Measurements from ENCODE around the gene HEYL.

The HEYL gene

GRCh38 chr1:39639305-39640130 lies at the start of gene HEYL:
HEYL (minus strand) TSS chr1:39639643; CDS start chr1:39639625, 18 bp downstream.
- DNase-seq (ENCODE audit: low read depth, low spot score), result no peak

GRCh38 chr1:39689214-39689613 lies 49.8 kb upstream of the HEYL start:
- no peak for DNase-seq (ENCODE audit: low read depth, low spot score)

DNA sequence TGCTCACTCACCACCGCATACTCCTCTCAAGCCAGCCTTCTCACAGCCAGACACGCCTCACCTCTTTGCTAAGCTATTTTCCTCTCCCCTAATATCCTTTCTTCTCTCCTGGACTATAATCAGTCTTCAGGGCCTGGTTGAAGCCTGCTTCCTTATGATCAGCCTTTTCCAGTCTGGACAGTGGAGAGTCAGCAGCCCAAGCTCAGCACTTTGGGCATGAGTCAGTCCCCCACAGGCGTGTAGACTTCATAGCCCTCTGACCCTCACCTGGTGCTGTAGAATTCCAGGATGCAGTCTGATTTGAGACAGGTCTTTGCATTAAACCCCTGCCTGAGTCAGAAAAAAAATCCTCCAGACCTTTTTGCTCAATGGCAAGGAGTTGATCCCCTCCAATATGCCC lies 49.3 kb upstream of the HEYL start:
- DNase-seq (ENCODE audit: low read depth, low spot score), result no peak

DNA sequence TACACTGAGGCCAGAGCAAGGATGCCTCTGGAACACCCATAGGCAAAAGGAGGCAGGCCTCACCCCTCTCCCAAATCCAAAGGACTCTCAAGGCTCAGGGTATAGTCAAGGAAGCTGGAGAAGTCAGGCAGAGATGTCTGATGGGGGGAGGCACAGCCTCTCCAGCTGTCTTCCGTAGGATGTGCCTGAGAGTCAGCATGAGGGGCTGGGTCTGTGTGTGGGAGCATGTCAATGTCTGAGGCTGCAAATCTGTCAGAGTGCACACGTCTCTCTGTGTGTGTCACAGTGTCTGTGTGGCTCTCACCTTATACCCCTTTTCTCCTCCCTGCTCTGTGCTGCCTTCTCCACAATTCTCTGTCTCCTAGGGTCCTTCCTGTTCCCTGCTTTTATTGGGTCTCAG lies 47.8 kb upstream of the HEYL start:
- DNase-seq (ENCODE audit: low read depth, low spot score), result no peak

DNA sequence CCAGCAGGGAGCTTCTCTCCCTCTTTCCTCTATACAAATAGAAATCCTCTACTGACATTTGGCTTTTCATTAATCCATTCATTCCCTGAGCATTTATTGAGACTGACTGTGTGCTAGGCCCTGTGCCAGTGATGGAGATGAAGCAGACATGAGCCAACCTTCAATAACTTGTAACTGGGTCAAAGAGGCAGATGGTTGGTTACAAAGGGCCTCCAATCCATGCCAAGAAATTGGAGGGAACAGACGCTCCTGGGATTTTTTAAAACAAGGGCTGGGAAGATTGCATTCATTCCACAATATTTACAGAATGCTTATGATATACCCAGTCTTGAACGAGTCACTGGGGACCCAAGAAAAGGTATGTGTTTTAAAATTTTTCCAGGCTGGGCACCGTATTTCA lies 45.6 kb upstream of the HEYL start:
- DNase-seq (ENCODE audit: low read depth, low spot score), result no peak

- DNase-seq (ENCODE audit: low read depth, low spot score), result no peak
Observed at GRCh38 chr1:39684313-39684664, 44.8 kb upstream of the HEYL start.

DNA sequence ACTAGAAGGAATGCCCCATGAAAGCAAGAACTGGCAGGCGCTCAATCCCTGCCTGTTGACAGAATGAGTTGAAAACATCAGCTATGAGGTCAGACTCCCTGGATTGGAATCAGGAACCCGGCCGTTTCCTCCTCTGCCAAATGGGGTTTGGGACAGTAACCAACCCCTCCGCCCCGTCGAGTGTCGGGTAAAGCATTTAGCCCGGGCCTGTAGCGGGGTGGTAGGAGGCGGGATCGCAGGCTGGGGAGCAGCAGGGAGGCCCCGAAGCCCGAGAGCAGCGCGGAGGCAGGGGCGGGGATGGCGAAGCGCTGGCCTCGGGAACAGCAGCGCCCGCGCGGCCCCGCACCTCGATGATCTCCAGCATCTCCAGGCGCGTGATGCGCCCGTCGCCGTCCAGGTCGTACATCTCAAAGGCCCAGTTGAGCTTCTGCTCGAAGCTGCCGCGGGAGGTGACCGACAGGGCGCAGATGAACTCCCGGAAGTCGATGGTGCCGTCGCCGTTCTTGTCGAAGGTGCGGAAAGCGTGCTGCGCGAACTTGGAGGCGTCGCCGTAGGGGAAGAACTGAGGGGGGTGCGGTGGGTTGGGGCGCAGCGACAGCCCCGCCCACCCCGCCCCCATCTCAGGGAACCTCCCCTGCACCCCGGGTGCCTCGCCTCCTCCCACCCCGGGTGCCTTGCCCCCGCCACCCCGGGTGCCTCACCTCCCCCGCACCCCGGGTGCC lies 44.3 kb upstream of the HEYL start:
- no peak for DNase-seq (ENCODE audit: low read depth, low spot score)

DNA sequence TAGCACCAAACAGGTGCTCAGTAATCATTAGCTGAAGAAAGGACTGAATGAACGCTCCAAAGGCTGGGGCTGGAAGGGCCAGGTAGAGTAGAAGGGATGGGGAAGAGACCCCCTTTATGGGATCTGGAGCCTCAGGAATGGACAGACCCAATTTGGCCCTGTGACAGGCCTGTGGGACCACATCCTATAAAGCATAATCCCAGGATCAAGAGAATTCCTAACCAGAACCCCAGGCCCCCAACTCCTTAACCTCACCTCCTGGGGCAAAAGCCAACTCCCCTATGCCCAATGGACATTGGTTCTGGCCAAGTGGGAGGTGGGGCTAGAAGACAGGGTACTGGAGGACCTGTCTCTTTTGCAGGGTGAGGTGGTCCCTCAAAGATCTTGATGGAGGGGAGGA lies 42.6 kb upstream of the HEYL start:
- DNase-seq (ENCODE audit: low read depth, low spot score), result no peak

DNA sequence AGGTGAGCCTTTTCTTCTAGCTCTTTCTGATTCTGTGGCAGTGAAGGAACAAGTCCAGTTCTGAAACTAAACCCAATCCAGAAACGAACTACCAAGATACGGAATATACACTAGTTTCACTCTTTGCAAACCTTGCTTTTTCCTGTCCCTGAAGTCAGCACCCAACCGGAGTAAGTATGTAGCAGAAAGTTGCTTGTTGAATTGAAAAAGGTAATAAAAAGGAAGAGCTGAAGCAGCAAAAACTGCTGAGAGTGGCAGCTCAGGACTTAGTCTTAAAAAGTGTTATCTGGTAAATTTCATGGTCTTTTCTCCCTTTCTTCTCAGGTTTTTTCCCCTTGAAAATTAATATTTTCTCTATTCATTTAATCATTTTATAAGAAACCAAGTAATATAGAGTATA lies 41.9 kb upstream of the HEYL start:
- DNase-seq (ENCODE audit: low read depth, low spot score), result no peak

- no peak for DNase-seq (ENCODE audit: low read depth, low spot score)
Observed at GRCh38 chr1:39680751-39681150, 41.3 kb upstream of the HEYL start.

- DNase-seq (ENCODE audit: low read depth, low spot score), result no peak
Observed at GRCh38 chr1:39679821-39680220, 40.4 kb upstream of the HEYL start.

- no peak for DNase-seq (ENCODE audit: low read depth, low spot score)
Observed at GRCh38 chr1:39678889-39679288, 39.4 kb upstream of the HEYL start.

GRCh38 chr1:39677645-39678044 lies 38.2 kb upstream of the HEYL start:
- DNase-seq (ENCODE audit: low read depth, low spot score), result no peak

GRCh38 chr1:39676948-39677548 lies 37.6 kb upstream of the HEYL start:
- DNase-seq (ENCODE audit: low read depth, low spot score), result no peak

DNA sequence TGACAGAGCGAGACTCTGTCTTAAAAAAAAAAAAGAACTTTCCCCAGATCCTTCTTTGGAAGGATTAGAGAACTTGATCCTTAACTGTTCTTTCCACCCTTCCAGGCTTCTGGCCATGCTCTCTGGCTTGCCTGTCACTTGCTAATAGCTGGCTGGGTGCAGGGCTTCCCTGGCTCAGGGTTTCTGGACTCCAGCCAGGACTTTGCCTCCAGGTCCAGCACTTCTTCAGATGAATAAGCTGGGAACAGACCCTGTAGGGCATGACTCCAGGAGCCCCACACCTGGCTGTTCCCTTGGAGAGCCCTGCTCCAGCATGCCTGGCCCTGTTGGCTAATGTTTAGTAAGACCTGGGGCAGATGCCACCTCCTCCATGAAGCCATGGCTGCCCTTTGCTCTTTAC lies 35.8 kb upstream of the HEYL start:
- no peak for DNase-seq (ENCODE audit: low read depth, low spot score)

DNA sequence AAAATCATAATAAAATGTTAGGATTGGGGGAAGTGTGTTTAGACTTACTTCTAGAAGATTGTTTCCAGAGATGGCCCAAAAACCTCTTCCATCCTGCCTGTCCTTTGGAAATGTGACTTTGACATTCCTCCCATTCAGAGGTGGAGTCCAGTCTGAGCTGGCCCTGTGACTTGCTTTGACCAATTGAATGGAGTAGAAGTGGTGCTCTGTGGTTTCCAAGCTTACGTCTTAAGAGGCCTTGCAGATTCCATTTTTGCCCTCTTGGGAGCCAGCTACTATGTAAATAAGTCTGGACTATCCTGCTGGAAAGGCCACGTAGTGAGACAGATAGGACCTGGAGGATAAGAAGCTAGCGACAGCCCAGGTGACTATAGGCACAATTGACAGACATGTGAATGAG lies 33.8 kb upstream of the HEYL start:
- DNase-seq (ENCODE audit: low read depth, low spot score), result no peak

DNA sequence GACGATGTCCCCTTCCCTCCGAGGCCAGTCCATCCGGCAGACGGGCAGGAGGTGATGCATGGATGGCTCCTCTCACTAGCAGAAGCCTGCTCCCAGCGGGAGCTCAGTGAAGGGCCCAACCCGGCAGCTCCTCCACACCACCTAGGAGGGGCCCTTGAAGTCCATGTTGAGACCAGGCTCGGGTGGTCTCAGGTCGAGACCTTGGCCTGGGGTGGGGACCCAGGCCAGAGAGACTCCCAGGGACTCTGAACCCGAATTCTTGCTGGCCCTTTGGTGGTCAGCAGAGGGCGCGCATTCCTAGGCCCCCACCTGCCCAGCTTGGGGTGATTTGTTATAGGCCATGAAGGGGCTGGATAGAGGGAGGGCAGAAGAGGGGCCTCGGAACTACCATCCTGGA lies 33.1 kb upstream of the HEYL start:
- DNase-seq (ENCODE audit: low read depth, low spot score), result no peak

- no peak for DNase-seq (ENCODE audit: low read depth, low spot score)
Observed at GRCh38 chr1:39671793-39672550, 32.5 kb upstream of the HEYL start, which contains the start of gene NT5C1A. NT5C1A (minus strand) TSS chr1:39672107; CDS start chr1:39672038, 69 bp downstream.

DNA sequence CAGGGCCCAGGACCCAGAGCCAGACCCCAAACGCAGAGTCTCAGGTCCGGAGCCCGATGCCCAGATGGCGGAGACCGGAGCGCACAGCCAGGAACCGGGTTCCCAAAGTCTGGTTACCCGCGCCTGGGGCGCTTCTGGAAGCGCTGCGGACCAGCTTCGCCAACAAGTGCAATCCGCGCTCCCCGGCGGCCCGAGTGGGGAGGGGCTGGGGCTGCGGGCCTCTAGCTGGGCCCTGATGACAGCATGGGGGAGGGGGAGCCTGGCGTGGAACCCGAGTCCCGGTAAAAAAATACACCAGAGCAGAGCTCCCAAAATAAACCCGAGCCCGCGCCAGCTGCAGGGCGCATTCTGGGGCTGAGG lies 32.0 kb upstream of the HEYL start:
- DNase-seq (ENCODE audit: low read depth, low spot score), result no peak

DNA sequence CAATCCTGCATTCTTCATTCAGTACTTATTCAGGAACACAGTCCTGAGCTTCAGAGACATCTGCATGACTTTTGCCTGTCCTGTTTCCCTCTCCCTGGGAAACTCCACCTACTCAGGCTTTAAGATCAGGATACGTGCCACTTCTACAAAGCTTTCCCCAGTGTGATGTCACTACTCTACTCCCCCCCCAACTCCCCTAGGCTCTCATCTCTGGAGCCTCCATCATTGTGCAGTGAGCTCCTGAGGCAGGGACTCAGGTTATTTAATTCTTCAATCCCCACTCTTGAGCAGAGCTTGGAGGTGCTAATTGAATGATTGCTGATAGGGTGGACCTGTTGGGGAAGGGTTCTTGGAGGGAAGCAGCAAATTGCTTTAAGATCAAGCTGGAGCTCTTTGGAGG lies 31.2 kb upstream of the HEYL start:
- DNase-seq (ENCODE audit: low read depth, low spot score), result no peak

DNA sequence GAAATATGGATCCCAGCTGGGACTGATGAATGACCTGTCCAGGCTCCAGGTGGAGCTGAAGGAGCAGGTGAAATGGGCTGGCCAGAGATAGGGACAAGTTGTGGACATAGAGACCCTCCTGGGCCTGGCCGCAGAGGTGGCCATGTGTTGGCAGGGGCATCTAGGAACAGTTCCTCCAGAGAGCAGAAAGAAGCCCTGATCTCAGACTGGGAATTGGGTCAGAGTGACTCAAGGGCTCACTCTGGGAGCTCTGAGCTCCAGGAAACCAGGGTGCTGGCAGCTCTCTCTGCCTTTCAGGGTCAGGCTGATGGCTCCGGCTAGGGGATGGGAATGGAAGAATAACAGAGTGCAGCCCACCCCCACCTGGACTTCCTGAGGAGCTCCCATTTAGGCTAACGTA lies 29.5 kb upstream of the HEYL start:
- no peak for DNase-seq (ENCODE audit: low read depth, low spot score)

- DNase-seq (ENCODE audit: low read depth, low spot score), result no peak
Observed at GRCh38 chr1:39668111-39668510, 28.7 kb upstream of the HEYL start.

Data from brain pericyte (primary cell).